Measurements from ENCODE around the gene MVB12B.

The MVB12B gene

GRCh38 chr9:126528111-126528510, 201.5 kb downstream of the MVB12B start:
- H3K36me3 ChIP-seq (ENCODE audit: control insufficient read depth in 5 of 5, insufficient read depth in 5 of 5, low read length in 5 of 5) = no peaks in the 10 kb centered on the region
- H3K9me3 ChIP-seq (ENCODE audit: control insufficient read depth in 5 of 5, low read length in 5 of 5) = no peaks in the 10 kb centered on the region
- H3K4me3 ChIP-seq (ENCODE audit: low read depth in 1 of 5, low read length in 5 of 5) = no peak overlapping the region
- H3K4me1 ChIP-seq (ENCODE audit: control insufficient read depth in 5 of 5, insufficient read depth in 5 of 5, low read length in 5 of 5) = peaks cover 0 to 30% (median 8%) of the 10 kb centered on the region in 5 donors
- no peak overlapping the region for H3K9ac ChIP-seq (ENCODE audit: low read length in 5 of 5)
- H3K27me3 ChIP-seq (ENCODE audit: control insufficient read depth in 5 of 5, insufficient read depth in 4 of 5, low read length in 5 of 5) = peaks cover 0 to 18% (median 14%) of the 10 kb centered on the region in 5 donors
- no peak overlapping the region for H3K27ac ChIP-seq (ENCODE audit: low read depth, low read length)

DNA sequence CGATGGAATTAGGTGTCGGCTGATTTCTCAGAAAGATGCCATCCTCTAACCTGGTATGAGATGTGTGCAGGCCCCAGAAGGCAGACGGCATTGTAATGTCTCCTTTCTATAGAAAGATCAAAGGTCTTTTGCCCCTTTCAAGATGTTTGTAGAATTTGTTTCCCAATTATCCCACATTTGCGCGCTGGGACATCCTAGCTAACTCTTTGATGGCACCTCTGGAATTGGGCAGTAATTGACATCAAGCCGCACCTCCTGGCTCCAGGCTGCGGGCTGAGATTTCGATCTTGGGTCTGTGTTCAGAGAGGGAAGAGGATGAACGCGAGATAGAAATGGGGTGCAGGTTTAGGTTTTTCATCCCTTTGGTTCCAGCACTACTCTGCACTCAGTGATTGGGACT, 202.3 kb downstream of the MVB12B start:
- Histone ChIP-seq H3K27ac (ENCODE audit: low read depth, low read length) (no peak overlapping the region), H3K4me1 (ENCODE audit: control insufficient read depth in 5 of 5, insufficient read depth in 5 of 5, low read length in 5 of 5) (peaks cover 0 to 29% (median 8%) of the 10 kb centered on the region in 5 donors), H3K36me3 (ENCODE audit: control insufficient read depth in 5 of 5, insufficient read depth in 5 of 5, low read length in 5 of 5) (no peaks in the 10 kb centered on the region), H3K4me3 (ENCODE audit: low read depth in 1 of 5, low read length in 5 of 5) (no peak overlapping the region), H3K9ac (ENCODE audit: low read length in 5 of 5) (no peak overlapping the region), H3K9me3 (ENCODE audit: control insufficient read depth in 5 of 5, low read length in 5 of 5) (no peaks in the 10 kb centered on the region), H3K27me3 (ENCODE audit: control insufficient read depth in 5 of 5, insufficient read depth in 4 of 5, low read length in 5 of 5) (peaks cover 3 to 21% (median 16%) of the 10 kb centered on the region in 5 donors)

- Histone ChIP-seq H3K4me3 (ENCODE audit: low read depth in 1 of 5, low read length in 5 of 5) (no peak overlapping the region), H3K9ac (ENCODE audit: low read length in 5 of 5) (no peak overlapping the region), H3K27ac (ENCODE audit: low read depth, low read length) (no peak overlapping the region), H3K27me3 (ENCODE audit: control insufficient read depth in 5 of 5, insufficient read depth in 4 of 5, low read length in 5 of 5) (peaks cover 8 to 33% (median 19%) of the 10 kb centered on the region in 5 donors), H3K36me3 (ENCODE audit: control insufficient read depth in 5 of 5, insufficient read depth in 5 of 5, low read length in 5 of 5) (no peaks in the 10 kb centered on the region), H3K9me3 (ENCODE audit: control insufficient read depth in 5 of 5, low read length in 5 of 5) (no peaks in the 10 kb centered on the region), H3K4me1 (ENCODE audit: control insufficient read depth in 5 of 5, insufficient read depth in 5 of 5, low read length in 5 of 5) (peaks cover 0 to 25% (median 8%) of the 10 kb centered on the region in 5 donors)
Observed at GRCh38 chr9:126531035-126531571, 204.5 kb downstream of the MVB12B start.

DNA sequence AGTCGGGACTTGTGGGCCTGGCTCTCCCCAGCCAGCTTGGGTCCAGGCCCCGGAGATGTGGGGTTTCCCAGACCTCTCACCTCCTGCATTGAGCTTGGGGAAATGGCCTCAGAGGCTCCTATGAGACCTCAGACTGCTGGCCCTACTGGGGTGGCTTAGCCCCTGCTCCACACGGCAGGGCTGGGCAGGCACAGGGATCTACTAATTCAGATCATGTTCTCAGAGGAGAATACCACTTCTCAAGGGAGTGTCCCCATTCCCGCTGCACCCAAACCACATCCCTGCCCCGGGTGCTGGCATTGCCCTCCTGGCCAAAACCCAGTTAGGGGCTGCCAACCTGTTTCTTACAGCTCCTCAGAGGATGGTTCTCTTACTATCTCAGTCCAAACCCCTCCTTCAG, 205.0 kb downstream of the MVB12B start:
- H3K27me3 ChIP-seq (ENCODE audit: control insufficient read depth in 5 of 5, insufficient read depth in 4 of 5, low read length in 5 of 5) = peaks cover 8 to 34% (median 16%) of the 10 kb centered on the region in 5 donors
- H3K9ac ChIP-seq (ENCODE audit: low read length in 5 of 5) = no peak overlapping the region
- H3K27ac ChIP-seq (ENCODE audit: low read depth, low read length) = no peak overlapping the region
- H3K4me3 ChIP-seq (ENCODE audit: low read depth in 1 of 5, low read length in 5 of 5) = no peak overlapping the region
- H3K4me1 ChIP-seq (ENCODE audit: control insufficient read depth in 5 of 5, insufficient read depth in 5 of 5, low read length in 5 of 5) = peaks cover 0 to 25% (median 8%) of the 10 kb centered on the region in 5 donors
- no peaks in the 10 kb centered on the region for H3K36me3 ChIP-seq (ENCODE audit: control insufficient read depth in 5 of 5, insufficient read depth in 5 of 5, low read length in 5 of 5)
- no peaks in the 10 kb centered on the region for H3K9me3 ChIP-seq (ENCODE audit: control insufficient read depth in 5 of 5, low read length in 5 of 5)

DNA sequence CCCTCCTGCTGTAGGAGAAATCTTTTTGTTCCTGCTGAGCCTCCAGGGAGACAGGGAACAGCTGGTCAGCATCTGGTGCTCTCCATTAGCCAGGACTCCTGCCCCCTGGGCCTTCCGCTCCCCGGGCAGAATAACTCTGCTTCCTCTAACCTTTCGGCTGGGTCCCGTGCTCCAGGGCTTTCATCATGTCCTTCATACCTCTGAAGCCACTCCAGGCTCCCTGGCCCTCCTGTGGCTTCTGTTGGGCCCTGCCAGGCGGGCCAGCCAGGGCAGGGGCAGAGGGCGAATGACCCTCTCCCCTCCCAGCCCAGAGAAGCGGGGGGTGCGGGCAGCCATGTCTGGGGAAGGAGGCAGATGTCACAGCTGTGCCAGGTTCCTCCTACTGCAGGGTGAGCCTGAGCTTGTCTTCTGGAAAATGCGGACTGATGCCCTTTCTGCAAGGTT, 205.4 kb downstream of the MVB12B start:
- no peaks in the 10 kb centered on the region for H3K36me3 ChIP-seq (ENCODE audit: control insufficient read depth in 5 of 5, insufficient read depth in 5 of 5, low read length in 5 of 5)
- peaks cover 0 to 25% (median 8%) of the 10 kb centered on the region in 5 donors for H3K4me1 ChIP-seq (ENCODE audit: control insufficient read depth in 5 of 5, insufficient read depth in 5 of 5, low read length in 5 of 5)
- no peak overlapping the region for H3K9ac ChIP-seq (ENCODE audit: low read length in 5 of 5)
- H3K4me3 ChIP-seq (ENCODE audit: low read depth in 1 of 5, low read length in 5 of 5) = no peak overlapping the region
- H3K27ac ChIP-seq (ENCODE audit: low read depth, low read length) = no peak overlapping the region
- H3K9me3 ChIP-seq (ENCODE audit: control insufficient read depth in 5 of 5, low read length in 5 of 5) = no peaks in the 10 kb centered on the region
- peaks cover 8 to 38% (median 20%) of the 10 kb centered on the region in 5 donors for H3K27me3 ChIP-seq (ENCODE audit: control insufficient read depth in 5 of 5, insufficient read depth in 4 of 5, low read length in 5 of 5)

DNA sequence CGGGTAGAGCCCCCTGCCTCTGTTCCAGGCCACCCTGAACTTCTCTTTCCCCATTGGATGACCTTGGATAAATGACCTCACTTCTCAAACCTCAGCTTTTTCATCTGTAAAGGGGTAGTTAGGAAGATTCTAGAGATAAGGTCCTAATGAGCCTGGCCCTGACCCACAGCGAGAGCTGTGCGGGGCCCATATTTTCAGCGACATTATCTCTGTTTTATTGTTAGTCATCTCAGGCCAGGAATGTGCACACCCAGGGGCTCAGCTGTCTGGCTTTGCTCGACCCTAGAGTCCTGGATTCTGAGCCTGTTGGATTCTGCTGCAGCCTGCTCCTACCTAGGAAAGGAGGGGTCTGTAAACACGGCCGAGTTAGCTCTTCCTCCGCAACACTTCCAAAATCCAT, 205.9 kb downstream of the MVB12B start:
- no peaks in the 10 kb centered on the region for H3K36me3 ChIP-seq (ENCODE audit: control insufficient read depth in 5 of 5, insufficient read depth in 5 of 5, low read length in 5 of 5)
- peaks cover 0 to 25% (median 8%) of the 10 kb centered on the region in 5 donors for H3K4me1 ChIP-seq (ENCODE audit: control insufficient read depth in 5 of 5, insufficient read depth in 5 of 5, low read length in 5 of 5)
- H3K9me3 ChIP-seq (ENCODE audit: control insufficient read depth in 5 of 5, low read length in 5 of 5) = no peaks in the 10 kb centered on the region
- no peak overlapping the region for H3K27ac ChIP-seq (ENCODE audit: low read depth, low read length)
- no peak overlapping the region for H3K4me3 ChIP-seq (ENCODE audit: low read depth in 1 of 5, low read length in 5 of 5)
- H3K9ac ChIP-seq (ENCODE audit: low read length in 5 of 5) = no peak overlapping the region
- peaks cover 8 to 41% (median 22%) of the 10 kb centered on the region in 5 donors for H3K27me3 ChIP-seq (ENCODE audit: control insufficient read depth in 5 of 5, insufficient read depth in 4 of 5, low read length in 5 of 5)

GRCh38 chr9:126532951-126533925, 206.6 kb downstream of the MVB12B start:
- H3K9me3 ChIP-seq (ENCODE audit: control insufficient read depth in 5 of 5, low read length in 5 of 5) = no peaks in the 10 kb centered on the region
- H3K4me3 ChIP-seq (ENCODE audit: low read depth in 1 of 5, low read length in 5 of 5) = no peak overlapping the region
- H3K4me1 ChIP-seq (ENCODE audit: control insufficient read depth in 5 of 5, insufficient read depth in 5 of 5, low read length in 5 of 5) = peaks cover 0 to 25% (median 8%) of the 10 kb centered on the region in 5 donors
- H3K9ac ChIP-seq (ENCODE audit: low read length in 5 of 5) = no peak overlapping the region
- no peaks in the 10 kb centered on the region for H3K36me3 ChIP-seq (ENCODE audit: control insufficient read depth in 5 of 5, insufficient read depth in 5 of 5, low read length in 5 of 5)
- peaks cover 8 to 47% (median 26%) of the 10 kb centered on the region in 5 donors for H3K27me3 ChIP-seq (ENCODE audit: control insufficient read depth in 5 of 5, insufficient read depth in 4 of 5, low read length in 5 of 5)
- no peak overlapping the region for H3K27ac ChIP-seq (ENCODE audit: low read depth, low read length)

GRCh38 chr9:126533926-126534310, 207.3 kb downstream of the MVB12B start:
- H3K9me3 ChIP-seq (ENCODE audit: control insufficient read depth in 5 of 5, low read length in 5 of 5) = no peaks in the 10 kb centered on the region
- H3K4me1 ChIP-seq (ENCODE audit: control insufficient read depth in 5 of 5, insufficient read depth in 5 of 5, low read length in 5 of 5) = peaks cover 0 to 25% (median 8%) of the 10 kb centered on the region in 5 donors
- peaks cover 8 to 51% (median 26%) of the 10 kb centered on the region in 5 donors for H3K27me3 ChIP-seq (ENCODE audit: control insufficient read depth in 5 of 5, insufficient read depth in 4 of 5, low read length in 5 of 5)
- H3K36me3 ChIP-seq (ENCODE audit: control insufficient read depth in 5 of 5, insufficient read depth in 5 of 5, low read length in 5 of 5) = no peaks in the 10 kb centered on the region
- H3K27ac ChIP-seq (ENCODE audit: low read depth, low read length) = no peak overlapping the region
- no peak overlapping the region for H3K4me3 ChIP-seq (ENCODE audit: low read depth in 1 of 5, low read length in 5 of 5)
- no peak overlapping the region for H3K9ac ChIP-seq (ENCODE audit: low read length in 5 of 5)

GRCh38 chr9:126534431-126535186, 208.0 kb downstream of the MVB12B start:
- H3K27ac ChIP-seq (ENCODE audit: low read depth, low read length) = no peak overlapping the region
- H3K27me3 ChIP-seq (ENCODE audit: control insufficient read depth in 5 of 5, insufficient read depth in 4 of 5, low read length in 5 of 5) = peaks cover 8 to 52% (median 26%) of the 10 kb centered on the region in 5 donors
- H3K9ac ChIP-seq (ENCODE audit: low read length in 5 of 5) = no peak overlapping the region

More at GRCh38 chr9:126534431-126535186, 208.0 kb downstream of the MVB12B start:
- Histone ChIP-seq H3K9me3 (ENCODE audit: control insufficient read depth in 5 of 5, low read length in 5 of 5) (no peaks in the 10 kb centered on the region), H3K36me3 (ENCODE audit: control insufficient read depth in 5 of 5, insufficient read depth in 5 of 5, low read length in 5 of 5) (no peaks in the 10 kb centered on the region), H3K4me3 (ENCODE audit: low read depth in 1 of 5, low read length in 5 of 5) (no peak overlapping the region), H3K4me1 (ENCODE audit: control insufficient read depth in 5 of 5, insufficient read depth in 5 of 5, low read length in 5 of 5) (peaks cover 0 to 25% (median 8%) of the 10 kb centered on the region in 5 donors)
